ENCODE measurements around the gene PATJ. TPM values are rescaled to one million over a fixed set of nuclear protein-coding genes. Genes with fewer than 3 reads are reported as not detected.

Gene PATJ
- total RNA-seq, 1 experiment from 2014 or later: 47.3 TPM

GRCh38 chr1:61952675-61953074, 210.4 kb downstream of the PATJ start:
- Histone ChIP-seq H3T11ph (ENCODE audit: low read length) (no peak overlapping the region), H4K20me1 (ENCODE audit: control insufficient read depth, insufficient read depth, insufficient read length) (no peaks in the 10 kb centered on the region), H3K27ac (ENCODE audit: insufficient read length, low read depth, low read length) (peak overlapping the region; percentile 77), H4K8ac (replicated peaks; ENCODE audit: insufficient read length, low read depth, low read length) (no peak overlapping the region), H3K14ac (ENCODE audit: insufficient read depth, low read length) (no peak overlapping the region), H3K18ac (ENCODE audit: insufficient read length, low read depth, low read length) (no peak overlapping the region), H3K23me2 (ENCODE audit: insufficient read length, low read depth, low read length, poor library complexity, severe bottlenecking) (no peaks in the 10 kb centered on the region), H2BK15ac (ENCODE audit: low read depth, low read length) (no peak overlapping the region), H2BK5ac (ENCODE audit: insufficient read length, low read length) (no peak overlapping the region), H3K79me2 (ENCODE audit: insufficient read depth, low read length) (no peaks in the 10 kb centered on the region), H2BK20ac (ENCODE audit: low read depth, low read length, poor library complexity, severe bottlenecking) (no peak overlapping the region), H3K4ac (ENCODE audit: low read depth, low read length) (no peak overlapping the region), H4K91ac (ENCODE audit: insufficient read length, low read depth, low read length) (no peak overlapping the region), H3K4me2 (ENCODE audit: insufficient read depth, insufficient read length, low read length) (peak overlapping the region; percentile 30), H2BK12ac (ENCODE audit: insufficient read length, low read depth, low read length) (no peak overlapping the region), H4K5ac (ENCODE audit: insufficient read length, low read depth, low read length) (no peak overlapping the region), H2BK120ac (ENCODE audit: low read depth, low read length, poor library complexity, severe bottlenecking) (no peak overlapping the region), H3K23ac (ENCODE audit: insufficient read length, low read depth, low read length) (no peak overlapping the region), H2AK5ac (ENCODE audit: insufficient read length, low read length) (no peak overlapping the region), H3K4me1 (ENCODE audit: insufficient read depth, low read length) (peaks cover 6% of the 10 kb centered on the region; the same call in 1 of the 2 replicates), H3K27me3 (ENCODE audit: insufficient read depth, low read length) (no peaks in the 10 kb centered on the region), H2AFZ (ENCODE audit: low read length) (no peak overlapping the region), H3K79me1 (ENCODE audit: insufficient read depth, low read depth, low read length, poor library complexity, severe bottlenecking) (no peaks in the 10 kb centered on the region), H3K56ac (ENCODE audit: insufficient read length, low read depth, low read length) (no peak overlapping the region), H3K9ac (ENCODE audit: extremely low read depth, insufficient read length, low read length) (no peak overlapping the region), H3K9me3 (ENCODE audit: control insufficient read depth, low read depth, low read length) (no peaks in the 10 kb centered on the region)
- TF ChIP-seq CTCF (conservative IDR thresholded peaks at IDR 0.05): no peak
- Mint-ChIP-seq H3K4me1 (peaks cover 50 to 51% of the 10 kb centered on the region in 2 experiments), H3K27me3 (ENCODE audit: low read depth) (no peaks in the 10 kb centered on the region), H3K9me3 (no peaks in the 10 kb centered on the region), H3K36me3 (ENCODE audit: insufficient read depth in 1 of 3, low read depth in 3 of 3) (no peaks in the 10 kb centered on the region; a peak in 1 of 7 replicates), H3K4me3 (peak overlapping the region in 1 of 2 experiments; percentile 70; a peak in 3 of 5 replicates), H3K27ac (peak overlapping the region in 2 of 3 experiments; percentile 96 to 98; a peak in 5 of 7 replicates)
- DNase-seq: no peak
- no CpG with 5 or more reads among the region's 1 CpG for WGBS (ENCODE audit: extremely low coverage, insufficient read length, low lambda C conversion rate)

Data from H9 (cell line).